GM19455 (cell line): ENCODE measurements around the gene PDIA6.
"Not testable (repeated sequence)": the region's sequence is repeated elsewhere in the genome, so short reads cannot be mapped to it uniquely, and the experiment has no call there.

Experiments
- ATAC-seq: cut with Tn5 transposase; IDR thresholded peaks from one replicate; pipeline ENCODE4 v1.9.1; 2021; ENCODE audit not compliant: unreplicated experiment

Gene PDIA6

DNA sequence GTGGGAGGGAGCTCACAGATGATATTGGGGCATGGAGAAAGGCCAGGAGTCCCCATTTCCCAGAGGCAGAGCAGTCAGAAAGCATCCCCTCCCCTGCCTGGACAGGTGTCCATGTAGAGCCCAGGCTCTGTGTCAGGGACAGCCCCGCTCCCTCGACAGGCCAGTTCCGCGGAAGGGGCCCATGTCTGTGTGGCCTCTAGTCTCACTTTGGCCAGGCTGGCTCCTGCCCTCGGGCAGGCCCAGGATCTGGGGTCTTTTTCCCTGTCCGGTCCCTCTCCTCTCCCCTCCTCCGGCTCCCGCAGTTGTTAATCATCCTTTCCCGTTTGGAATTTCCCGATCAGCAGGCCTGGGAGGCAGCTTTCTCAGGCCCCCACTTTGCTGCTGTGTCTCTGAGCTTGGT lies 20.4 kb upstream of the PDIA6 start:
- ATAC-seq = no peak

DNA sequence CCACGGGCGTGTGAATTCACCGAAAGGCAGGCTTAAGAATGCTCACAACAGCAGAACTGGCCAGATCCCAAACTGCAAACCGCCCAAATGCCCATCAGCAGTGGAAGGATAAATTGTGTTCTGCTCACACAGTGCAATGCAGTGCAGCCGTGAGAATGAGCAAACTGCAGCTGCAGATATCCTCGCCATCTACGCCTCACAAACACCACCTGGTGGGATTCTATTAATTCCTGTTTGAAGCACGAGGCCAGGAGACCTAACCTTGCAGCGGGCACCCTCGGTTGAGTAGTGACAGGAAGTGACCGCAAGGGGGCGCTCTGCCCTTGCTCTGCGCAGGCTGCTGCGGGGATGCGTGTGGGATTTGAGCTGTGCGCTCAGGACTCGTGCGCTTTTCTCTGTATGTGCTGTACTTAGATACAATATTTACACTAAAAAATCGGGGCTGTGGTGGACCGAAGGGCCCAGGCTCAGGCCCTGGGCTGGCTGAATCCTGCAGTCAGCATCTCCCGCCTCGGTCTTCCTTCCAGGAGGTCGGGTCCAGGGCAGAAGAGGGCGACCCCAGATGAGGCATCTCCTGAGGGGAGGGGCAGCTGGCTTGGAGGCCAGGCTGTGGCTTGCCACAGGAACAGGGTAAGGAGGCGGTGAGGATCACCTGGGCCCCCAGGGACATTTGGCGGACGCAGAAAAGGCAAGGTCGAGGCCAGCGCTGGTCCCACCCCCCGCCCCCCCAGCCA lies 19.8 kb upstream of the PDIA6 start:
- ATAC-seq = peak; percentile 87

DNA sequence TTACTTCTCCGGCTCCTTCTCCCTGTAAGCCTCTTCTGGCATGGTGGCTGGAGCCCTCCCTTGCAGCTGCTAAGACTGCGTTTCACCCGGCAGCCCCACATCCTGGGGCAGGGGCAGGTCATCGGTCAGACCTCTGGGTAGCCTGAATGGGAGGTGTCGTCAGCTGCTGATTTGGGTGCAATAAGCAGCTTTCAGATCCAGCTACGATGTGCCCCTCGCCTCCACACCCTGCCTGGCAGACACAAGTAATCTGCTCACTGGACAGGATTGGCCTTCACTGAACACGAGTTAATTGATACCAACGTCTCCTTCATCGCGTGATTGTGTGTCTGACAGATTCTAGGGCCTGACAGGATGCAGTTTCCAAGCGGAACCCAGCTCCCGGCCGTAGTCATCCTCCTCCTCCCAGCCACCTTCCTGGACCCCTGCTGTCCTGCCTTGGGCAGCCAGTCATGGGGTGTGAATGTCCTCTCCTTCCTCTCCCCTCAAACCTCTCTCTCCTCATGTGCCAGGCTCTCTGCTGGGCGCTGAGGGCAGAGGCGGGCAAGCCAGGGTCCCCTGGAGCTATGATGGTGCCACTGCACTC lies 18.9 kb upstream of the PDIA6 start:
- no peak for ATAC-seq

DNA sequence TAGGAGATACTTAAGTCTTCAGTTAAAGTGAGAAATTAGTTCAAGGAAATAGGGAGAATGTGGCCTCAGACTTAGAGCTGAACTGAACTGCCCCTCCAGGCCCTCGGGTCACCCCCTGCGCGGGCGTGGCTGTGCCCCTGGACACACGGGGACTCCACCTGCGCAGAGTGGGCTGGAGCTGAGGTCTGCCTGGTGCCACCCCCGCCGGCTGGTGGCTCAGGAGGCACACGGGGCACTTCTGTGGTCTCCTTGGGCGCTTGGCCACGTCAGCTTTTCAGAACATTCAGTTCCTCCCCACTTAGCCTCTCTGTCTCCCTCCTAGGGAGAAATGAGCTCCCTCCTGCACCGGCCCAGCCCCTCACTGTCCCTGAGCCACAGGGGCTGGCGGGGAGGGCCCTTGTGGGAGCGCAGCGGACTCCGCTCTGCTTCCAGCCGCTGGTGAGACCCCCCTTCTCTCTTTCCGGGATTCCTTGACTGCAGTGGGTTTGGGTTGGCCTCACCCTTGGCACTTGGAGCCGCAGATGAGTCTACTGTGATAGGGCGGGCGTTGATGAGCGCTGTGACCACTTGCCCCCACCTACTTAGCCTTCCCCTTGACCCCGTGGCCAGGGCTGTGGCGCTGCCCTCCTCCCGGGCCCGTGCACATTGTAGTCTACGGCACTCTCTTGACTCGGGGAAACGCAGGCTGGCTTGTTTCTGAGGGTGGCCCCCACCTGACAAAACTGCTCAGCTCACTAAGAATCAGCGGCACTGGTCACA lies 18.2 kb upstream of the PDIA6 start:
- no peak for ATAC-seq

DNA sequence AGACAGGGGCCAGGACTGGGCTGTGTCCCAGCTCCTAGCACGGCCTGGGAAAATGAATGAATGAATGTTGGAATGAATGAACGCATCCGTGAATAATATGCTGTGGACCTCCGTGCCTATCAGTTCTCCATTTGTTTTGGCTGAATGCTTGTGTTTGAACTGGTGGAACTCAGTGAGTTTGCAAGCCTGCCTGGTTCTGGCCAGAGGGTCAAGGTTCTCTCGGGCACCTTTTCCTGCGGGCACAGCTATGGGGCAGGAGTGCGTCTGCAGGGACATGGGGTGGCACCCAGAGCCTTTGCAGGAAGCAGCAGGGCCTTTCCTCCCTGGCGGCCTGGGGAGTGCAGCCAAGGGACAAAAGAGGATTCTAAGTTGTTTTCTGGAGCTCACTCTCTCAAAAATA lies 17.6 kb upstream of the PDIA6 start:
- ATAC-seq = no peak

DNA sequence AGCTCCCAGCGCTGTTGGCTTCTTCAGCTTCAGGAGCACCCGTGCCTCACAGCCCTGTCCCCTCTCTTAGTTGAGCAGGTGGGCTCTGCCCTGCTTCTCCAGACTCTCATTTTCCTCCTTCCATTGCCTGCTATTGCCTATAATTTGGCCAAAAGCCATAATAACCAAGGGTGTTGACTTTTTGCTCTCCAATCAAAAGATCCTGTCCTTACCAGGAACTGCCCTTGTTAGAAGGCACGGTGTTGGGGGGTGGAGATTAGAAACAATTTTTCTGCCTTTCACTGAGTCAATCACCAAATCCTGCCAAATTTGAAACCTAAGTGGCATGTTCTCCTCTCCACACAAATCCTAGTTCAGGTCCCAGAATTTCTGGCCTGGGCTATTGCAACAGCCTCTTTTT lies 16.7 kb upstream of the PDIA6 start:
- no peak for ATAC-seq

DNA sequence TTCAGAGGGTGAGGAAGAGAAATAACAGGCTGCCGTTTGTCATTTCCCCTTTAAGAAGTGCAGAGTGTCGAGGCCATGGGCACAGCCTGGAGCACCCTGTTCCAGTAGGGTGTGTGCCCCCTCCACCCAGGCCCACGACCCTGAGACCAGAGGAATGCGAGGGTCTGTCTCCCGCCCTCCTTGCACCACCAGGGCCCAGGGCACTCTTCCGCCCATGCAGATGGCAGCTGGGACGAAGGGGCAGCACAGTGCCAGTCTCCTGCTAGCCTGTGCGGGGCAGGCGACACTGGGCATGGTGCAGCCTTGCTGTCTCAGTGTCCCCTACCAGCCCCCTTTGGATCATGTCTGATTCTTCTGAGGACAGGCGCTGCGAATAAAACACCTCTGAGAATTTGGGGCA lies 15.8 kb upstream of the PDIA6 start:
- no peak for ATAC-seq

DNA sequence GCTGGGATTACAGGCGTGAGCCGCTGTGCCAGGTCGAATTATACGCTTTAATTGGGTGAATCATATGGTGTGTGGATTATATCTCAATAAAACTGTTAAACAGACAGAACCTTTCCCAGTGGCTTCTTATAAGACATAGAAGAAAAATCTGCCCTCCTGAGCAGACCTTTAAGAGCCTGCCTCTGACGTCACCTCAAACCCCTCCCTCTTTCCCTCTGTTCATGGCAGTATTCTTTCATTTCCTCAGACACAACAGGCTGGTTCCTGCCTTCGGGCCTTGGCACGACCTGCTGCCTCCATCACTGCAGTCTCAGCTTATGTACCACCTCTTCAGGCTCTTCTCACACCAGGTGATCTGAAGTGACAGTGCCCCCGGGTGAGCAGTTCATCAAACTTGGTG lies 14.0 kb upstream of the PDIA6 start:
- no peak for ATAC-seq

DNA sequence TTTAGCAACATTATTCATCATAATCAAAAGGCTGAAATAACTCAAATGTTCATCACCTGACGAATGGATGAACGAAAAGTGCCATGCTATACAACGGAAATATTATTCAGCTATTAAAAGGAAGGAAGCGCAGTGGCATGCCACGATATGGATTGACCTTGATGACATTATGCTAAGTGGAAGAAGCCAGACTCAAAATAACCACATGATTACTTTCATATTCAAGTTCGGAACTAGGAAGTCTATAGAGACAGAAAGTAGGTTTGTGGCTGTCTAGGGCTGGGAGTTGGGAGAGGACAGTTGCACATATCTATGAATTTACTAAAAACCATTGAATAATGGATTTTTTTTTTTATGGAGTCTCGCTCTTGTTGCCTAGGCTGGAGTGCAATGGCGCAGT lies 13.4 kb upstream of the PDIA6 start:
- ATAC-seq = no peak

DNA sequence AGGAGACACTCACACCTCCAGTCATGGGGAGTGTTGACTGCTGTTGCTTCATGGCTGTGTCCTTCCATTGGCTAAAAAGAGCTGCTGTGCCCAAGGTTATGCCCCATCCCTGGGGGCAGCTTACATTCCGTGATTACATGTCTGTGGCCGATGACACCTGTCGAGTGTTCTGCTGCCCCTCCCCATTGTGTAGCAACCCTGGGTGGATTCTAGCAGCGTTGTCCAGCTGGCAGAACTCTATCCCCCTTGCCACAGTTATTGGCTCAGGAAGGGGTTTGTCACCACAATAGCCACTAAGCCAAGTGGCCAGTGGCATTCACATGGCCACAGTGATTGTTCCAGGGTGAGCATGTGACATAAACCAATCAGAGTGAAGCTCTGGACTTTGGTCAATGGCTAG lies 11.6 kb upstream of the PDIA6 start:
- ATAC-seq = no peak

DNA sequence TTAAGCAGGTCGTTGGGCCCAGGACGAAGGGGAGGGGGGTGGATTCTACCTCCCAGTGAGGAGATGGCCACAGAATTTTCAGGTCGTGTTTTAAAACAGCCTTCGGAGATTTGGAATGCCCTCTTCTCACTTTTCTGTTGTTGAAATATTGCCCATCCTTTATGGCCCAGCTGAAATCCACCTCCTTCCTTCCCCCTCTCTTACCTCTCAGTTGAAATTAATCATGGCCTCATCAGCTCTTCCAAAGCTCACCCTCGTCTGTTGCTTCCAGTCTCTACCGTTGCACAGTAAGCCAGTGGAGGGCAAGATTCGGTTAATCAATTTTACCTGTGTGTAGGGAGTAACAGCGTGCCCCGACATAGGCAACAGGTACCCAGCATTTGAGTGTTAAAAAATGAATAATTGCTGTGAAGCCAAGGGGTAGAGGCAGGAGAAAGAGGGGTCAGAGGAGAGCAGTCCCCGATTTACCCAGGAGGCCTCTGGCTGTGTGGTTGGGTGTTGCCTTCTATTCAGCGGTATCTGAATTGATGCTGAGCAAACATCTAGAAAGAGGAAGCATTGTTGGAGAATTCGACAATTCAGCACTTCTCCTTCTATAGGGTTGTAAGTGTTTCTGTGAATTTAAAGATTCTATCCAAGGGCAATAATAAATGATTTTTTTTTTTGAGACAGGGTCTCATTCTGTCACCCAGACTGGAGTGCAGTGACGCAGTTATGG lies 8.6 kb upstream of the PDIA6 start:
- ATAC-seq = no peak

DNA sequence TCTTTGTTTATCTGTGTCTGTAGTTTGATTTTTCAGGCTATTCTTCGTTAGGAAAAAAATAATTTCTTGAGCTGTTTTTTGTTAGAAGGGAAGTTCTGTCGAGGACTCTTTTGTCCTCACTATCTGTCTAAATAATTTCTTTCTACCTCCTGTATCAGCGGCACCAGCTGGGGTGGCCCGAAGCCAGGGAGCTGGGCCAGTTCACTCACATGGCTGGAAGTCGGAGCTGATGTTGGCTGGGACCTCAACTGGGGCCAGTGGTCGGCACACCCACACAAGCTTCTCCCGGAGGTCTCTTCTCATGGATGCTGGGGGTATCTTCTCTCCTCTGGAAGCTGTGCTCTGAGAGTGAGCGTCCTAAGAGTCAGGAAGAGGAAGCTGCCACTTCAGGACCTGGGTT lies 8.0 kb upstream of the PDIA6 start:
- ATAC-seq = no peak

DNA sequence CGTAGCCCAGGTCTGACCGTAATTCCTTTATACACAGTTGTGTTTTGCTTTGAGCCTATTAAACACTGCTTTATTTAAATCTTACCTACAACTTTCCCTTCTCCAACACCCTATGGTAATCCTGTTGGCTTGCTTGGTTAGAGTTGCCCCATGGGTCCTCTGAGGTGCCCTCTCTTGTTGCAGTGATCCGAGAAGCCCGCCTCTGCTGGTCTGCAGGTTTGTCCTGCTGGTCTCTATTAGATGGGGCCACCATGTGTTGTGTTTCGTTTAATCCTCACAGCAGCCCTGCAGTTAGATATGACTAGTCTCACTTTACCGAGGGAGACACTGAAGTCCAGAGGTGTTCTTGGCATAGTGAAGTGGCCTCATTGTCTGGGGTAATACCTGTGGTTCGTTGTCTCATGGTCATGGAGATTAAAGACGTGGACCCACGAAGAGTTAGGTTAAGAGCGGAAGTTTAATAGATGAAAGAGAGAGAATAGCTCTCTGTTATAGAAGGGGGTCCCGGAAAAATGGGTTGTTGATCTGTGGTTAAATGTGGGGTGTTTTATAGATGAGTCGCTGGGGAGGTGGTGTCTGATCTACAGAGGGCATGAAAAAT lies 7.2 kb upstream of the PDIA6 start:
- ATAC-seq = no peak

DNA sequence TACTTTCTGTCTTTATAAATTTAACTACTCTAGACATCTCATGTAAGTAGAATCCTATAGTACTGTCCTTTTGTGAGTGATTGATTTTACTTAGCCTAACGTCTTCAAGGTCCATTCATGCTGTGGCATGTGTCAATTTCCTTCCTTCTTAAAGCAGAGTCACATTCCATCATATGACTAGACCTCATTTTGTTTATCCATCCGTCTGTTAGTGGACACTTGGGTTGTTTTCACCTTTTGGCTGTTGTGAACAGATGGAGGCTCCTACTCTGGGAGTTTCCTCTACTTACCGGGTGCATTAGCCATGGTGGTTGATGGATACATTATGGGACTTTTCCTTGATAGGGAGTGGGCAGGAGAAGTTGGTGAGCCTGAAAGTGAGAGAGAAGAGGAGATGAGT lies 6.4 kb upstream of the PDIA6 start:
- ATAC-seq = no peak

DNA sequence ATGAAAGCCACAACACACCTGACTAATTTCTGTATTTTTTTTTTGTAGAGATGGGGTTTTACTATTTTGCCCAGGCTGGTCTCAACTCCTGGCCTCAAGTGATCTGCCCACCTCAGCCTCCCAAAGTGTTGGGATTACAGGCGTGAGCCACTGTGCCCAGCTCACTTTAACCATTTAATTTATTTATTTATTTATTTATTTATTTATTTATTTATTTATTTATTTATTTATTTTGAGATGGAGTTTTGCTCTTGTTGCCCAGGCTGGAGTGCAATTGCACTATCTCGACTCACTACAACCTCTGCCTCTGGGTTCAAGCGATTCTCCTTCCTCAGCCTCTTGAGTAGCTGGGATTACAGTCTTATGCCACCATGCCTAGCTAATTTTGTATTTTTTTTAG lies 5.7 kb upstream of the PDIA6 start:
- ATAC-seq = not testable (repeated sequence)

DNA sequence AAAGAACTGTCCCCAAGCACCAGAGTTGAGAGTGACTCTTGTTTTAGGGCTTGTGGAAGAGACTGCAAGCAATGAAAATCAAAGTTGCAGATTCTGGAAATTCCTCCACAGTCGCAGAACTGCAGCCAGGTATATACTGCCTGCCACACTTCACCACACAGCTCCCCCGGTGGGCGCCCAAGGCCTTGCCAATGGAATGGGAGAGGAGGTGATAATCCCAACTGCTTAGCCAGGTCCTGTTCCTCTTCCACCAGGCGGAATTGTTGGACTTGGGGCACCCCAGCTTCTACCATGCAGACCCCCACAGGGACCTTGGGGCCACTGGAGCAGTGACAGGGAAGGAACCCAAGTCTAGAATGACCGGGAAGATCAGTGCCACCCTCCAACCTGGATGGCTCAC lies 4.8 kb upstream of the PDIA6 start:
- no peak for ATAC-seq

DNA sequence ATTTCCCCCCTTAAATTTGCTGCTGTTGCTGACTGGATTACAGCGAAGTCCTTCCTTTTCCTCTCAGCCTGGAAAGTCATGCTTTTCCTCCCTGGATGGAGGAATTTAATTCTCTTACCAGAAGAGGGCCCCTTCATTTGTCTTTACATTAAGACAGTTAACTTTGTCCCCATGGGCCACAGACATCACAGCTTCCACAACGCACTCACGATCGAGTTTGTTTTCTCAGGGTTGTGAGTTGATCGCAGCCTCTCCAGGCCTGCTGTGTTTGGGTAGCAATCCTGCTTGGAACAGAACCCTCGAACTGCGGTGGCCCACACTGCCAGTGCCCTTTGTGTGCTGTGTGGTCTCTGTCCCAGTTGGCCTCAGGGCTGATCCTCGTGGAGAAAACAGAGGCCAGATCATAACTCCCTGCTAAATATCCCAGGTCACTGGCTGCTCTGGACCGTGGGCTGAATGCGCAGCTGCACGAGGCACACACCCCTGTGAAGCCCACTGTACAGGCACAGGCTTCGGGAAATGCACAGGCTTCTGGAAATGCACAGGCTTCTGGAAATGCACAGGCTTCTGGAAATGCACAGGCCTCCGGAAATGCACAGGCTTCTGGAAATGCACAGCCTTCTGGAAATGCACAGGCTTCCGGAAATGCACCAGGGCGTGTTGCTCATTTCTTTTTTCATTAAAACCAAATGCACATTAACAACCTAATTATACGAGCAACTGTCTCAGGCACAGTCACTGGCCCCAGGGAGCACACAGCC lies 2.2 kb upstream of the PDIA6 start:
- ATAC-seq = no peak

DNA sequence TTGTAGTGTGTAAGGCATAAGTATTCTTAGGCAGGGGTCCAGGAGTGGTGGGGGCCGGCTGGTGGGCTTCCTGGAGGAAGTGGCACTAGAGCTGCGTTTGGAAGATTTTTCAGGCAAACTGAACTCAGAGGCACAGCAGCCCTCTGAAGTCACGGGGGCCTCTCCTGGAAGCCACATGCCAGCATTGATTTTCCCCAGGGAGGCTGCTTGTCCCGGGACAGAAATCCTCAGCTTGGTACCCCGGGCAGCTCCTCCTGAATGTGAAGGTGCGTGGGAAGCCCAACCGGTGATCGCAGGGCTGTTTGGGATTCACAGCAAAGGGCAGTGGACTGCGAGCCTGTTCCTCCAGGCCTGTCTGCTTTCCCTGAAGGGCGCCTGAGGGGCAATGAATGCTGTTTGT lies 1.6 kb upstream of the PDIA6 start:
- no peak for ATAC-seq

DNA sequence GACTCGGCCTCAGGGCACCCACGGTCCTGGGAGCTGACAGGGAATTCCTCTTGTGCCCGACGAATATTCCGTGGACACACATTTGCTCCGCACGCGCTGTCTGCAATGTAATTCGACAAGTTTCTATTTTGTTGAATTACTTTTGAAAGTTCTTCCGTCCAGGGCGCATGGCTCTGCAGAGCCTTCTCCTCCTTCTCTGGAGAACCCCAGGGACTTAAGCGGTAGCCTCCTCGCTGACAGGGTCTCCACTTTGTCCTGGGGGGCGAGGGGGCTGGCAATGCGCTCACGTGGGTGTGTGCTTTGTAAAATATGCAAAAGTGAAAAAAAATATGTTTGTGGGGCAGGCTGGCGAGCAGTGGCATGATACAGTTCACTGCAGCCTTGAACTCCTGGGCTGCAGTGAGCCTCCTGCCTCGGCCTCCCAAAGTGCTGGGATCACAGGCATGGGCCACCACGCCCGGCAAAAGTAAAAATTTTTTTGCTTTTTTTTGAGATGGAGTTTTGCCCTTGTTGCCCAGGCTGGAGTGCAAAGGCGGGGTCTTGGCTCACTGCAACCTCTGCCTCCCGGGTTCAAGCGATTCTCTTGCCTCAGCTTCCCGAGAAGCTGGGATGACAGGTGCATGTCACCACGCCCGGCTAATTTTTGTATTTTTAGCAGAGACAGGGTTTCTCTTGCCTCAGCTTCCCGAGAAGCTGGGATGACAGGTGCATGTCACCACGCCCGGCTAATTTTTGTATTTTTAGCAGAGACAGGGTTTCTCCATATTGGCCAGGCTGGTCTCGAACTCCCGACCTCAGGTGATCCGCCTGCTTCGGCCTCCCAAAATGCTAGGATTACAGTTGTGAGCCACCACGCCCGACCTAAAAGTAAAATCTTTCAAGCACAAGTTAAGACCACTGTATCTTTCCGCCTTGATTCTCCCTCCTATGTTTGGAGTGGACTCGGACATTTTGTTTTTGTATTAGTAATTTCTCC lies 866 bp upstream of the PDIA6 start:
- ATAC-seq = not testable (repeated sequence)
